Activated CD8-positive, alpha-beta T cell treated with anti-CD3 and anti-CD28 coated beads, Interleukin-2, amount 10 ng/mL, durations not matched to agents 7 days and 5 days (primary cell): Measurements from ENCODE around the gene AKAP13. TPM values are rescaled to one million over a fixed set of nuclear protein-coding genes. Genes with fewer than 3 reads are reported as not detected.
A peak's percentile ranks its signal among the peaks of the same experiment; 100 is the strongest.
"Not testable (repeated sequence)": the region's sequence is repeated elsewhere in the genome, so short reads cannot be mapped to it uniquely, and the experiment has no call there.

Source experiments
- ATAC-seq: fragments of 150-1000 bp; cut with Tn5 transposase; one replicate; pipeline ENCODE4 v1.10.0; 2021; ENCODE audit warnings: moderate library complexity
- CTCF ChIA-PET: fragments of 350-600 bp; sonication (Branson Sonifier 250); formaldehyde crosslinking; loops from one replicate; lab custom pipeline; 2021; ENCODE audit warnings: antibody characterized with exemption; lab: Charles Lee
- POLR2A ChIA-PET: fragments of 350-600 bp; sonication (Branson Sonifier 250); formaldehyde crosslinking; loops from one replicate; lab custom pipeline; 2021; ENCODE audit warnings: antibody characterized with exemption; lab: Charles Lee
- DNase-seq: peaks from one replicate; pipeline ENCODE4 v3.0.0-alpha.2; 2020
- H3K27ac Mint-ChIP-seq: one replicate; pipeline ENCODE4 v1.8.0; 2021; ENCODE audit warnings: mild to moderate bottlenecking, mixed read lengths
- H3K27me3 Mint-ChIP-seq: one replicate; pipeline ENCODE4 v1.8.0; 2021; ENCODE audit warnings: low read depth, mixed read lengths
- H3K36me3 Mint-ChIP-seq: one replicate; pipeline ENCODE4 v1.8.0; 2021; ENCODE audit warnings: low read depth, mixed read lengths
- H3K4me1 Mint-ChIP-seq: one replicate; pipeline ENCODE4 v1.8.0; 2021; ENCODE audit warnings: low read depth, mixed read lengths
- H3K4me3 Mint-ChIP-seq: one replicate; pipeline ENCODE4 v1.8.0; 2021; ENCODE audit warnings: mild to moderate bottlenecking, mixed read lengths
- H3K9me3 Mint-ChIP-seq: one replicate; pipeline ENCODE4 v1.8.0; 2022; ENCODE audit warnings: mixed read lengths; ENCODE audit not compliant: insufficient read depth
- total RNA-seq, 2 experiments: library from RNA; stranded (reverse); gene quantifications; one replicate each; pipeline ENCODE4 v1.2.3, GENCODE V29; 2021

The AKAP13 gene
- total RNA-seq, 2 experiments from 2014 or later, result 112 to 117 TPM

DNA sequence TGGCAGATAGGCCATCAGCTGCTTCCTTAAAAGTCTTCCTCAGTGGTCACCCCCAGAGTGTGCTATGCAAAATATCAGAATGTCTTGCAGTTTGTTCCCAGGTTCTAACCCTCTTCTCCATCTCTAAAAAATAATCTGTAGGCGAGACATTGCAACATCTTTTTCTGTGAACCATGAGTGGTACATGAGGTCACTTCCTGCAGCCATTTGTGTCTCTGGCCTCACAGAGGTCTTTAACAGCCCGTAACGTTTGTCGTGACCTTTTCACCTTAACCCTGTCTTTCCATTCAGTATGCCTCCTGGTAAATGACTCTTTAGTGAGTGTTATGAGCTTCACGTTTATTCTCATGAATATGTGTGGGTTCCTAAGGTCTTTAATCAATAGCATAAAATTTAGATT is 269.0 kb downstream of the AKAP13 start:
- Mint-ChIP-seq H3K4me1 (peaks cover 41% of the 10 kb centered on the region), H3K9me3 (no peaks in the 10 kb centered on the region), H3K36me3 (peaks cover 34% of the 10 kb centered on the region), H3K4me3 (peak overlapping the region; percentile 1), H3K27ac (peak overlapping the region; percentile 85), H3K27me3 (no peaks in the 10 kb centered on the region)
- ChIA-PET CTCF (interaction anchor here (1.4 kb wide), 1 partner anchor 33 kb away, joined by 4 read pairs; no protein-coding TSS in a partner anchor), POLR2A (interaction anchor here (0.5 to 2.1 kb wide), 5 partner anchors 8 to 40 kb away, joined by 3 to 5 read pairs (median 3); no protein-coding TSS in a partner anchor)
- ATAC-seq (peak; percentile 40), DNase-seq (peak; percentile 57)

DNA sequence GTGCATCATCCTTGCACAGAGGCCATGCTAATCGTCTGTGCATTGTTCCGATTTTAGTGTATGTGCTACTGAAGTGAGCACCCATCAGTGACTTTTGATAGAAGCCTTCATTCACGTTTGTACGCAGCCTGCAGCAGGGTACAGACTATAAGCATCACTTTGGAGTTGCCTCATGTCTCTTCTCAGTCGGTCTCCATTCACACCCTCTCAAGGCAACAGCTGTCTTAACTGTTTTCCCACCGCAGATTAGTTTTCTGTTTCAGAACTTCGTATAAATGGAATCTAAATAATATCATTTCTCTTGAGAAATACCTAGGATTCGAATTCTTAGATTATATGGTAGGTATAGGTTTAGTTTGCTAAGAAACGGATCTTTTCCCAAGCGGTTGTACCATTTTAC is 271.1 kb downstream of the AKAP13 start:
- Mint-ChIP-seq H3K4me3 (no peak overlapping the region), H3K27me3 (no peaks in the 10 kb centered on the region), H3K36me3 (peaks cover 30% of the 10 kb centered on the region), H3K27ac (no peak overlapping the region), H3K9me3 (no peaks in the 10 kb centered on the region), H3K4me1 (peaks cover 22% of the 10 kb centered on the region)
- no peak for DNase-seq
- POLR2A ChIA-PET, result no interaction called here
- CTCF ChIA-PET, result no interaction called here
- ATAC-seq, result no peak

DNA sequence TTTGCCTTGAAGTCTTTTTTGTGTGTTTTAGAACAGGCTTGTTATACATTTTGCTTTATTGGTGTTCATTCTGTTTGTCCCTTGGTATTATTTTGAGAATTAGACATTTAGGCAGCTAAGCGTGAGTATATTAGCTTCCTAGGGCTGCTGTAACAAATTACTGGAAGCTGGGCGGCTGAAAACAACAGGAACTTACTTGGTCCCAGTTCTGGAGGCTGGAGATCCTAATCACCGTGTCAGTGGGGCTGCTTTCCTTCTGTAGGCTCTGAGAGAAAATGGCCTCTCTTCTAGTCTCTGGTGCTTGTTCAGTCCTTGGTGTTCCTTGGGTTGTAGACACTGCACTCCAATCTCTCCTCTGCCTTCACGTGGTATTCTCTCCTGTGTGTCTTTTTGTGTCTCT is 272.1 kb downstream of the AKAP13 start:
- ChIA-PET CTCF (interaction anchor here (0.6 kb wide), 1 partner anchor 38 kb away, joined by 3 read pairs; no protein-coding TSS in a partner anchor), POLR2A (no interaction called here)
- Mint-ChIP-seq H3K36me3 (peaks cover 27% of the 10 kb centered on the region), H3K27me3 (no peaks in the 10 kb centered on the region), H3K9me3 (no peaks in the 10 kb centered on the region), H3K4me1 (peaks cover 16% of the 10 kb centered on the region), H3K4me3 (no peak overlapping the region), H3K27ac (peak overlapping the region; percentile 5)
- ATAC-seq, result no peak
- no peak for DNase-seq

DNA sequence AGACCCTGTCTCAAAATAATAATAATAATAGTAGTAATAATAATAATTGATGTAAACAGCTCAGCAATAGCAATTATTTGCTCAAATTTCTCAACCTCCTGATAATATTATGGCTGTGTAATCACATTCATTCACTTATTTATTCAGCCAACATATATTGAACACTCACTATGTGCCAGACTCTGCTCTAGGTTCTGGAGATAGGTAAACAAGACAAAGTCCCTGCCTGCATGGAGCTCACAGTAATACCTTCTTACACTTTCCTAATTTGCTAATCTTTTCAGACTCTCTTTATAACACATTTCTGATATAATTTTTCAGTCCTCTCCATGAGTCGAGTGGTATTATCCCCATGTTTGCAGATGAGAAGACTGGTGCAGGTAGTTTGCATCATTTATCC is 276.7 kb downstream of the AKAP13 start:
- no peak for ATAC-seq
- Mint-ChIP-seq H3K27me3 (no peaks in the 10 kb centered on the region), H3K4me1 (no peaks in the 10 kb centered on the region), H3K27ac (no peak overlapping the region), H3K9me3 (no peaks in the 10 kb centered on the region), H3K4me3 (no peak overlapping the region), H3K36me3 (peaks cover 28% of the 10 kb centered on the region)
- no peak for DNase-seq
- ChIA-PET POLR2A (interaction anchor here (0.6 to 1.0 kb wide), 2 partner anchors 8 to 33 kb away, joined by 3 read pairs; no protein-coding TSS in a partner anchor), CTCF (interaction anchor here (0.9 to 1.5 kb wide), 2 partner anchors 11 to 243 kb away, joined by 3 read pairs; no protein-coding TSS in a partner anchor)

DNA sequence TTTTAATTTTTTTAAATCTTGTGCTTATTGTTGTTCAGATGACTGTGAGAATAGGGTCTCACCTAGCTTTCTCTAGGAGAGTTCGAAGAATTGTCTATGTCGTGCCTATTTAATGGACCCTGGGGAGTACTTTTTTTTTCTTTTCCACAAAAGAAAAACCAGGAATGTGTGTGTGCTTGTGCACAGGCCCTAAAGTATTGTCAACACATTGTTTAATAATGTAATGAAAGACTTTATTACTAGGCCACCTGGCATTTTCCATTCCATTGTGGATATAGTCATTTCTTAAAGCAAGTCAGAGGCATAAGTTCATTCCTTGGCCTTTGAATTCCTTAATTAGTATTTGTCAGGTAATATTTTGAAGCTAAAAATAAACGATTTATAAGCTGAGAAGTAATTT is 278.4 kb downstream of the AKAP13 start:
- H3K27me3 Mint-ChIP-seq, result no peaks in the 10 kb centered on the region
- H3K36me3 Mint-ChIP-seq, result peaks cover 37% of the 10 kb centered on the region
- CTCF ChIA-PET, result interaction anchor here (1.5 kb wide), 1 partner anchor 14 kb away, joined by 5 read pairs; no protein-coding TSS in a partner anchor
- no peaks in the 10 kb centered on the region for H3K4me1 Mint-ChIP-seq
- no peak overlapping the region for H3K27ac Mint-ChIP-seq
- DNase-seq (no peak), ATAC-seq (no peak)
- POLR2A ChIA-PET, result interaction anchor here (0.6 kb wide), 1 partner anchor 9 kb away, joined by 3 read pairs; no protein-coding TSS in a partner anchor
- no peak overlapping the region for H3K4me3 Mint-ChIP-seq
- no peaks in the 10 kb centered on the region for H3K9me3 Mint-ChIP-seq

DNA sequence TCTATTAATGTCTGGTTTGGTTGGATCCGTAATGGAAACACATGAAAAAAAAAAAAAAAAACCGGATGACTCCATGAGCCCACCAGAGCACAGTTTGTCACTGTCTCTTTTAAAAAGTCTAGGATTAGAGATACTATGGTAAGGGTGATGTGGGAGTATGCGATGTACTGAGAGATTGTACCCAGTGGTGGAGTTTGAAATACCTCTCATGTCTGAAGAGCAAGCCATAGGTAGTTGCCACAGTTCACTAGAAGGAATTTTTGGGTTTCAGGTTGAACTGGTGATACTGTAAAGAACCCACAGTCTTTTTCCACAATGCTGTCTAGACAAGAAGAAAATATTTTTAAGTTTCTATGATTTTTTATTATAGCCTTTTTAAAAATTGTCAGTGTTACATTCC is 281.5 kb downstream of the AKAP13 start:
- Mint-ChIP-seq H3K27me3 (no peaks in the 10 kb centered on the region), H3K9me3 (no peaks in the 10 kb centered on the region), H3K27ac (no peak overlapping the region), H3K36me3 (peaks cover 54% of the 10 kb centered on the region), H3K4me1 (peaks cover 4% of the 10 kb centered on the region), H3K4me3 (no peak overlapping the region)
- no peak for DNase-seq
- POLR2A ChIA-PET, result no interaction called here
- CTCF ChIA-PET, result no interaction called here
- no peak for ATAC-seq

DNA sequence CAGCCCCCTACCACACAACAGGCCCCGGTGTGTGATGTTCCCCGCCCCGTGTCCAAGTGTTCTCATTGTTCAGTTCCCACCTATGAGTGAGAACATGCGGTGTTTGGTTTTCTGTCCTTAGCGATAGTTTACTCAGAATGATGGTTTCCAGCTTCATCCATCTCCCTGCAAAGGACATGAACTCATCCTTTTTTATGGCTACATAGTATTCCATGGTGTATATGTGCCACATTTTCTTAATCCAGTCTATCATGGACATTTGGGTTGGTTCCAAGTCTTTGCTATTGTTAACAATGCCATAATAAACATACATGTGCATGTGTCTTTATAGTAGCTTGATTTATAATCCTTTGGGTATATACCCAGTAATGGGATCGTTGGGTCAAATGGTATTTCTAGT is 285.3 kb downstream of the AKAP13 start:
- H3K9me3 Mint-ChIP-seq, POLR2A ChIA-PET, CTCF ChIA-PET, H3K27ac Mint-ChIP-seq, DNase-seq, ATAC-seq, H3K4me3 Mint-ChIP-seq, H3K27me3 Mint-ChIP-seq: not testable (repeated sequence)
- H3K4me1 Mint-ChIP-seq, result peaks cover 19% of the 10 kb centered on the region
- H3K36me3 Mint-ChIP-seq, result peaks cover 69% of the 10 kb centered on the region

DNA sequence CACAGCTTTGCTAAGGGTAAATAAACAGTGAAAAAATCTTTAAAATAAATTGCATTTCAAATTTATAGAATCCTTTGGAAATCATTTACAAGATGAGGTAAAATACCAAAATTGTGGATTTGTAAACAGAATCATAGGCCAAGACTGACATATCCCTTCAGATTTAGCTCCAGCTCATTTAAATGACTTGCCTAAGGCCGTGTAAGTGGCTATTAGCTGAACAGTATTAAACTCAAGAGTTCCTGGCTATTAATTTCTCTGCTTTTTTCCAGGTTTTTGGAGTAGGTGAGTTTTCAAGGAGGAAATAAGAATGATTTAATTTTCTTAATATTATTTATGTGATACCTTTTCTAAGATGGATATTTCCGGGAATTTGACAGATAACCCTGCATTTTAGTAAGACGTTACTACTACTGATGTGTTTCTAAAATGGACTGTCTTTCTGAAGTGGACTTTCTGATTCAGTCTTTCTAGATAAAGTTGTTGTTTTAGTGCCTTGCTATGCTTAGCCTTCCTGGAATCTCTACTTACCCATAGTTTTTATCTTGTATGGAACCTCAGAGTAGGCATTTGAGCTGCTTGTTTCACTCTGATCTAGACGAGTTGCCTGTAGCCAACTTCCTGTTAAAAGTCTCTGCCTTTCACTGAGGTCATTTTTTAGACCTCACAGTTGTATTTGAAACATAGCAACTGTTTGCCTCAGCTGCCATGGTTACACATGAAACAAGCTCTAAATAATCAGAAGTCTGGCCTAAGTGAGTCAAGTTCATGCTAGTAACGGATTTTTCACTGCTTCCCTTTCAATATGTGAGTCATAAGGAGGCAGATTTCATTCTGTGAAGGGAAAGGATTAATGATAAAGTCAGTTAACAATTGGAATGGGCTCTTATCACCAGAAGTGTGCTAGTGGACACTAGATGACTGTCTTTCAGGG is 287.4 kb downstream of the AKAP13 start:
- H3K27ac Mint-ChIP-seq, result peak overlapping the region; percentile 87
- ATAC-seq (peak; percentile 97), DNase-seq (peak; percentile 82)
- ChIA-PET CTCF (interaction anchor here (0.8 to 2.1 kb wide), 7 partner anchors 18 to 53 kb away, joined by 3 to 21 read pairs (median 4); no protein-coding TSS in a partner anchor), POLR2A (interaction anchor here (0.7 to 3.6 kb wide), 10 partner anchors 9 to 337 kb away, joined by 3 to 47 read pairs (median 4); no protein-coding TSS in a partner anchor)
- H3K36me3 Mint-ChIP-seq, result peaks cover 73% of the 10 kb centered on the region
- no peaks in the 10 kb centered on the region for H3K27me3 Mint-ChIP-seq
- peak overlapping the region; percentile 9 for H3K4me3 Mint-ChIP-seq
- peaks cover 19% of the 10 kb centered on the region for H3K4me1 Mint-ChIP-seq
- no peaks in the 10 kb centered on the region for H3K9me3 Mint-ChIP-seq

DNA sequence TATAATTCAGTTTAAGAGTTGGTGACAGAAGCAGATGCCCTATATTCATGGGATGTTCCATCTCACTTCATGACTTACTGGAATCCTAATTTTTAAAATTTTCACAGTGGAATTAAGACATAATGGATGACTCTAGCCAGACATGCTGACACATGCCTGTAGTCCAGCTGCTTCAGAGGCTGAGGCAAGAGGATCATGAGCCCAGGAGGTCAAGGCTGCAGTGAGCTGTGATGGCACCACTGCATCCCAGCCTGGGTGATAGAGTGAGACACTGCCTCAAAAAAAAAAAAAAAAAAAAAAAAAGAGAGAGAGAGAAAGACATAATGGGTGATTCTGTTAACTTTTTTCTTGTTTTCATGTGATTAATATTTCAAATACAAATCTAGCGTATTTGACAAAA is 290.8 kb downstream of the AKAP13 start:
- CTCF ChIA-PET, result no interaction called here
- POLR2A ChIA-PET, result interaction anchor here (1.1 kb wide), 1 partner anchor 19 kb away, joined by 4 read pairs; no protein-coding TSS in a partner anchor
- Mint-ChIP-seq H3K4me3 (no peak overlapping the region), H3K27me3 (no peaks in the 10 kb centered on the region), H3K9me3 (no peaks in the 10 kb centered on the region), H3K4me1 (peaks cover 19% of the 10 kb centered on the region), H3K27ac (no peak overlapping the region), H3K36me3 (peaks cover 56% of the 10 kb centered on the region)
- no peak for ATAC-seq
- DNase-seq, result no peak

DNA sequence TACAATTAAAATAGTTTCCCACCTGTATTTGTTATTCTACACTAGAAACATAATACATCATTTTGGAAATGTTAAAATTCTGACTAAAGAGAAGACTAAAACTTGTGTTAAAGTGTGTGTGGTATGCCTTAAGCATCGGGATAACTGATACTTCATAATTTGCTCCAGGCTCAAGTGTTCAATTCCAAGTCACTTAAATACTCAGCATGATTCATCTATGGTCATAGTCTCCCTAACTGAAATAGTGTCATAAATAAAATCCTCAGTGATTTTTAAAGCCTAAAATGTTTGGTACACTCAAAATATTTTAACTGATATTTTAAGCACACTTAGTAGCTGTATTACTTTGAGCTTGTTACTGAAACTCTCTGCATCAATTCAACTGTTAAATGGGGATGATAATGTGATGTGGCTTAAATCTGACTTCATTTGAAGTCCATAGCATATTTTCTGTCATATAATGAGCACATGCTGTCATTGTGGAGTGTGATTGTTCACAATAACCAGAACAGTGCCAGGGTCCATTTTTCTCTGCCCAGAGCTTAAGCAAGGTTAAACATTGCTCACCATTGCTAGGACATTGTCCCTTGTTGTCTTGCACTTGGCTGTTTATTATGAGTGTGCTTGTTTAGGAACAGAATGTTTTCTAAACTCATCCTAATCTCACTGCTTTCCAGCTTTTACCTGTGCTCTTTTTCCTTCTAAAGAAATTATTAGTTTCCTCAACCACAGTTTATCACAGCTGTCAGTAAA is 292.1 kb downstream of the AKAP13 start:
- no peak for ATAC-seq
- H3K4me3 Mint-ChIP-seq, result no peak overlapping the region

DNA sequence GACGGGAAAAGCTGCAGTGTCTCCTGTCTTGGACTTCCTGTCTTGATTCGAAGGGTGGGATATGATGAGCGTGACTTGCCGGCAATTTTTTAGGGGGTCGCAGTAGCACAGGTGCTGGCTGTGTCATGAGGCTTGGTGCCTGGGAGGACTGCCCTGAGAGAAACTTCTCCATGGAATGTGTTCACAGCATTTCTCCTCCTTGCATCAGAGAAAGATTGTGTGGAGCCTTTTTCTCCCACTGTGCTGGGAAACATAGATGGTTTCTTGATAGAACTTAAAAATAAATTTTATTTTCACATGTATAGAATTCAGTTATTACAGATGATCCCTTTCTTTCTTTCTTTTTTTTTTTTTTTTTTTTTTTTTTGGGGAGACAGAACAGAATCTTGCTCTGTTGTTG is 292.9 kb downstream of the AKAP13 start:
- H3K4me3 Mint-ChIP-seq, result no peak overlapping the region
- ChIA-PET CTCF (interaction anchor here (0.9 to 1.7 kb wide), 5 partner anchors 9 to 57 kb away, joined by 3 to 11 read pairs (median 5); no protein-coding TSS in a partner anchor), POLR2A (interaction anchor here (0.7 to 1.2 kb wide), 2 partner anchors 18 to 49 kb away, joined by 3 read pairs; no protein-coding TSS in a partner anchor)
- no peaks in the 10 kb centered on the region for H3K27me3 Mint-ChIP-seq
- H3K4me1 Mint-ChIP-seq, result peaks cover 2% of the 10 kb centered on the region
- DNase-seq, result no peak
- H3K9me3 Mint-ChIP-seq, result no peaks in the 10 kb centered on the region
- no peak overlapping the region for H3K27ac Mint-ChIP-seq
- no peak for ATAC-seq
- H3K36me3 Mint-ChIP-seq, result peaks cover 50% of the 10 kb centered on the region

More for the DNA sequence above, 292.1 kb downstream of the AKAP13 start:
- DNase-seq, result no peak
- no peak overlapping the region for H3K27ac Mint-ChIP-seq
- peaks cover 9% of the 10 kb centered on the region for H3K4me1 Mint-ChIP-seq
- ChIA-PET CTCF (interaction anchor here (0.8 to 1.7 kb wide), 6 partner anchors 10 to 56 kb away, joined by 3 to 11 read pairs (median 5); no protein-coding TSS in a partner anchor), POLR2A (interaction anchor here (0.7 to 1.2 kb wide), 3 partner anchors 17 to 48 kb away, joined by 3 to 4 read pairs (median 3); no protein-coding TSS in a partner anchor)
- no peaks in the 10 kb centered on the region for H3K9me3 Mint-ChIP-seq
- no peaks in the 10 kb centered on the region for H3K27me3 Mint-ChIP-seq
- peaks cover 55% of the 10 kb centered on the region for H3K36me3 Mint-ChIP-seq
